Transverse colon (tissue), 3 donors: ENCODE data around the gene PDZRN3.

Experiments used
- POLR2A ChIP-seq: fragments of 450-650 bp; IDR thresholded peaks from one replicate; pipeline ENCODE4 v1.6.1; 2016; ENCODE audit warnings: antibody characterized with exemption, mild to moderate bottlenecking, moderate library complexity
- TF ChIP-seq, protein P1 (sequence below), 5 experiments: fragments of 200-600 bp in 3 of 5; fragments of 450-650 bp in 2 of 5; sonication (generic) in 3 of 5; IDR thresholded peaks; 1 replicate in 2 of 5; 2 replicates in 3 of 5; pipeline ENCODE4 v1.5.1; 2016 to 2017; ENCODE audit warnings: antibody characterized with exemption in 5 of 5, inconsistent platforms in 3 of 5, mild to moderate bottlenecking in 2 of 5, moderate library complexity in 1 of 5

DNA sequence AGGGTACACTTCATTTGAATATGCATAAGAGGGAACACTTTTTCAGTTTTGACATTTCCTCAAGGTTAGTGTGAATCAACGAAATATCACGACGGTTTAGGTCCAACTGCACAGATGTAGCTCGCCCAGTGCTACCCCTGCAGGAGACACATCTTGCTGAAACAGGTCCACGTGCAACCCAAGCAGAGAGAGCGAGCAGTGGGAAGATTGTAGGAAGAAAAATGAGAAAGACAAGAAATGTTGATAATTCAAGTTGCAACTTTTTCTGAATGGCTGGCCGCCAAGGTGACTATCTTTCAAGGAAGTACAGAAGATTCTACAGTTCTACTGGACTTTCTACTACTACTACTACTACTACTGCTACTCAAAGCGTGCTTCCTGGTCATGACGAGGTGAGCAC, 231.7 kb downstream of the PDZRN3 start:
- TF ChIP-seq, protein P1, sequence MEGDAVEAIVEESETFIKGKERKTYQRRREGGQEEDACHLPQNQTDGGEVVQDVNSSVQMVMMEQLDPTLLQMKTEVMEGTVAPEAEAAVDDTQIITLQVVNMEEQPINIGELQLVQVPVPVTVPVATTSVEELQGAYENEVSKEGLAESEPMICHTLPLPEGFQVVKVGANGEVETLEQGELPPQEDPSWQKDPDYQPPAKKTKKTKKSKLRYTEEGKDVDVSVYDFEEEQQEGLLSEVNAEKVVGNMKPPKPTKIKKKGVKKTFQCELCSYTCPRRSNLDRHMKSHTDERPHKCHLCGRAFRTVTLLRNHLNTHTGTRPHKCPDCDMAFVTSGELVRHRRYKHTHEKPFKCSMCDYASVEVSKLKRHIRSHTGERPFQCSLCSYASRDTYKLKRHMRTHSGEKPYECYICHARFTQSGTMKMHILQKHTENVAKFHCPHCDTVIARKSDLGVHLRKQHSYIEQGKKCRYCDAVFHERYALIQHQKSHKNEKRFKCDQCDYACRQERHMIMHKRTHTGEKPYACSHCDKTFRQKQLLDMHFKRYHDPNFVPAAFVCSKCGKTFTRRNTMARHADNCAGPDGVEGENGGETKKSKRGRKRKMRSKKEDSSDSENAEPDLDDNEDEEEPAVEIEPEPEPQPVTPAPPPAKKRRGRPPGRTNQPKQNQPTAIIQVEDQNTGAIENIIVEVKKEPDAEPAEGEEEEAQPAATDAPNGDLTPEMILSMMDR (IDR thresholded peaks at IDR 0.05), result no peak
- TF ChIP-seq POLR2A, result no peak
